GM12865 (cell line): Measurements from ENCODE around the gene AMT.

Source experiments
- DNase-seq: peaks from one replicate; pipeline ENCODE4 v3.0.0; 2010; ENCODE audit warnings: low read depth
- H3K4me3 ChIP-seq: 2 replicates; pipeline ENCODE4 v1.5.1; 2011; ENCODE audit warnings: mild to moderate bottlenecking, low read depth, low read length, control low read depth
- TF ChIP-seq, protein P1 (sequence below): IDR thresholded peaks from 2 replicates; pipeline ENCODE4 v1.5.1; 2011; ENCODE audit warnings: low read length, control low read depth, low read depth, inconsistent platforms; ENCODE audit not compliant: insufficient read depth; ENCODE audit errors: missing control alignments

The AMT gene

DNA sequence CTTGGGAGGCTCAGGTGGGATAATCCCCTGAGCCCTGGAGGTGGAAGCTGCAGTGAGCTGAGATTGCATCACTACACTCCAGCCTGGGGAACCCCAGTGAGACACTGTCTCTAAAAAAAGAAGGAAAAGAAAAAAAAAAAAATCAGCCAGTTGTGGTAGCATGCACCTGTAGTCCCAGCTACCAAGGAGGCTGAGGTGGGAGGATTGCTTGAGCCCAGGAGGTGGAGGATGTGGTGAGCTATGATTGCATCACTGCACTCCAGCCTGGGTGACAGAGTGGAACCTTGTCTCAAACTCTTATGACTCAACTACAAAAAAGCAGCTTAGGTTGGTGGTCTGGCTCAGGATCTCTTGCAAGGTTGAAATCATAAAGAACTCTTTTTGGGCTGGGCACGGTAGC lies 44.8 kb downstream of the AMT start:
- no peak overlapping the region for H3K4me3 ChIP-seq
- DNase-seq: peak; percentile 45
- TF ChIP-seq, protein P1, sequence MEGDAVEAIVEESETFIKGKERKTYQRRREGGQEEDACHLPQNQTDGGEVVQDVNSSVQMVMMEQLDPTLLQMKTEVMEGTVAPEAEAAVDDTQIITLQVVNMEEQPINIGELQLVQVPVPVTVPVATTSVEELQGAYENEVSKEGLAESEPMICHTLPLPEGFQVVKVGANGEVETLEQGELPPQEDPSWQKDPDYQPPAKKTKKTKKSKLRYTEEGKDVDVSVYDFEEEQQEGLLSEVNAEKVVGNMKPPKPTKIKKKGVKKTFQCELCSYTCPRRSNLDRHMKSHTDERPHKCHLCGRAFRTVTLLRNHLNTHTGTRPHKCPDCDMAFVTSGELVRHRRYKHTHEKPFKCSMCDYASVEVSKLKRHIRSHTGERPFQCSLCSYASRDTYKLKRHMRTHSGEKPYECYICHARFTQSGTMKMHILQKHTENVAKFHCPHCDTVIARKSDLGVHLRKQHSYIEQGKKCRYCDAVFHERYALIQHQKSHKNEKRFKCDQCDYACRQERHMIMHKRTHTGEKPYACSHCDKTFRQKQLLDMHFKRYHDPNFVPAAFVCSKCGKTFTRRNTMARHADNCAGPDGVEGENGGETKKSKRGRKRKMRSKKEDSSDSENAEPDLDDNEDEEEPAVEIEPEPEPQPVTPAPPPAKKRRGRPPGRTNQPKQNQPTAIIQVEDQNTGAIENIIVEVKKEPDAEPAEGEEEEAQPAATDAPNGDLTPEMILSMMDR: no peak

- no peak overlapping the region for H3K4me3 ChIP-seq
- TF ChIP-seq, protein P1: no peak
- no peak for DNase-seq
Measured at GRCh38 chr3:49371946-49372345, 50.3 kb downstream of the AMT start.

- TF ChIP-seq, protein P1: no peak
- no peak overlapping the region for H3K4me3 ChIP-seq
- DNase-seq: no peak
Measured at GRCh38 chr3:49370585-49371290, 51.5 kb downstream of the AMT start.
